VCaP (cell line): Measurements from ENCODE around the gene TNFAIP8.
"Not testable (repeated sequence)": the region's sequence is repeated elsewhere in the genome, so short reads cannot be mapped to it uniquely, and the experiment has no call there.

Experiments used
- H3K27ac ChIP-seq: fragments of 450-650 bp; 2 replicates; pipeline ENCODE4 v1.5.1; 2017
- TF ChIP-seq, protein P1 (sequence below): fragments of 450-650 bp; conservative IDR thresholded peaks from 2 replicates; pipeline ENCODE4 v1.5.1; 2017; ENCODE audit warnings: mild to moderate bottlenecking, moderate library complexity

The TNFAIP8 gene

DNA sequence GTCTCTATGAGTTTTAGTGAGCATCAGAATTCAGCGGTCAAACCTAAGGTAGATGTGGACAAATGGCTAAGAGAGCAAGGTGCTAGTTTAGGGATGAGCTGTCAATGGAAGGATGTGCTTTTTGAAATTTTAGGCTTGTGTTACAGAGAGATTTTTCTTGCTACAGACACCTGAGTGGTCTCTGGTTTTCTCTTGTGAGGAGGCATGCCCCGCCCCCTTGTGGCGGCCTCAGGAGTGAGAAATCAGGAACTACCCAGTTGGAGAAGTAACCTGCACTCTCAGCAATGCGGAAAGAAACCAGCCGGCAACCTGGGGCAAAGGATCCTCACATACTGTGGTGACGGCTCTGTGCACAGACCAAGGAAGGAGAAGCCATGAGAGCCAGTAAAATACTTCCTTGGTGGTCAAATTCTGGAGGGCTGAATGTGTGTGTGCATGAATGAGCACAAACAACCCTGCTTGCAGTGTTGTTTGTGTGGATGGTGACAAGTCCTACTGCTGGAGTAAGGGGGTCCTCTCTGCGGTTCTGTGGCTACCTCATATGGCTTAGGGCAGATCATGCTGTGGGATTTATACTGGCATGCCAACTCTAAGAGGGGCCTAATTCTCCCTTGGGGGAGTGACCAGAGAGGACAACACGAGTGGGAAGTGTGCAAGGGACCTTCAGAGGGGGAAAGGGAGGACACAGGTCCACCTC lies 79.8 kb downstream of the TNFAIP8 start:
- H3K27ac ChIP-seq: no peak overlapping the region
- TF ChIP-seq, protein P1, sequence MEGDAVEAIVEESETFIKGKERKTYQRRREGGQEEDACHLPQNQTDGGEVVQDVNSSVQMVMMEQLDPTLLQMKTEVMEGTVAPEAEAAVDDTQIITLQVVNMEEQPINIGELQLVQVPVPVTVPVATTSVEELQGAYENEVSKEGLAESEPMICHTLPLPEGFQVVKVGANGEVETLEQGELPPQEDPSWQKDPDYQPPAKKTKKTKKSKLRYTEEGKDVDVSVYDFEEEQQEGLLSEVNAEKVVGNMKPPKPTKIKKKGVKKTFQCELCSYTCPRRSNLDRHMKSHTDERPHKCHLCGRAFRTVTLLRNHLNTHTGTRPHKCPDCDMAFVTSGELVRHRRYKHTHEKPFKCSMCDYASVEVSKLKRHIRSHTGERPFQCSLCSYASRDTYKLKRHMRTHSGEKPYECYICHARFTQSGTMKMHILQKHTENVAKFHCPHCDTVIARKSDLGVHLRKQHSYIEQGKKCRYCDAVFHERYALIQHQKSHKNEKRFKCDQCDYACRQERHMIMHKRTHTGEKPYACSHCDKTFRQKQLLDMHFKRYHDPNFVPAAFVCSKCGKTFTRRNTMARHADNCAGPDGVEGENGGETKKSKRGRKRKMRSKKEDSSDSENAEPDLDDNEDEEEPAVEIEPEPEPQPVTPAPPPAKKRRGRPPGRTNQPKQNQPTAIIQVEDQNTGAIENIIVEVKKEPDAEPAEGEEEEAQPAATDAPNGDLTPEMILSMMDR: peak; percentile 29

DNA sequence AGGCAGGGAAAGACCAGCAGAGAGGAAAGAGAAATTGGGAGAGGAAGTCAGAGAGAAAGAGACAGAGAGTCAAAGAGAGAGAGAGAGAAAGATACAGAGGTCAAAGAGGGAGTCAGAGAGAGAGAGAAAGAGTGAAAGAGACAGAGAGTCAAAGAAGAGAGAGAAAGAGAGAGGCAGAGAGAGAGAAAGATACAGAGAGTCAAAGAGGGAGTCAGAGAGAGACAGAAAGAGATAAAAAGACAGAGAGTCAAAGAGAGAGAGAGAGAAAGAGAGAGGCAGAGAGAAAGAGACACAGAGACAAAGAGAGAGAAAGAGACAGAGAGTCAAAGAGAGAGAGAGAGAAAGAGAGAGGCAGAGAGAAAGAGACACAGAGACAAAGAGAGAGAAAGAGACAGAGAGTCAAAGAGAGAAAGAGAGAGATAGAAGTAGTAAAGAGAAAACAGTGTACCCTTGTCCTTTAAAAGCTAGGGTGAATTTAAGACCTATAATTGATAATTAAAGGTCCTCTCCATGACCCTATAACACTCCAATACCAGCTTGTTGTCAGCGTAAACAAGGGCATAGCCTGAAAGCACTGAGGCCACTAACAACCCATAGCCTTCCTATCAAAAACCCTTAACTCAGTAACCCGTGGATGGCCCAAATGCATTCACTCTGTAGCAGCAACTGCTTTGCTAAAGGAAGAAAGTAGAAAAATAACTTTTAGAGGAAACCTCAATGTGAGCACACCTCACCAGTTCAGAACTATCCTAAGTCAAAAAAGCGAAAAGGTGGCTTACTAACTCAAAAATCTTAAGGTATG lies 82.2 kb downstream of the TNFAIP8 start:
- not testable (repeated sequence) for H3K27ac ChIP-seq

DNA sequence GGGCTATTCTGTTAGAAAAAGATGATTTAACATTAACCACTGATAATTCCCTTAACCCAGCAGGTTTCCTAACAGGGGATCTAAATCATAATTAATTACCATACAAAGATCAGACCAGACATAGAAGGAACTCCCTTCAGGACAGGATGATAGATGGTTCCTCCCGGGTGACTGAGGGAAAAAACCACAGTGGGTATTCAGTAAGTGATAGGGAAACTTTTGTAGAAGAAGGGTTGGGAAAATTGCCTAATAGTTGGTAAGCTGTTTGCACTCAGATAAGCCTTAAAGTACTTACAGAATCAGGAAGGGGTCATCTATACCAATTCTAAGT lies 82.7 kb downstream of the TNFAIP8 start:
- not testable (repeated sequence) for H3K27ac ChIP-seq

DNA sequence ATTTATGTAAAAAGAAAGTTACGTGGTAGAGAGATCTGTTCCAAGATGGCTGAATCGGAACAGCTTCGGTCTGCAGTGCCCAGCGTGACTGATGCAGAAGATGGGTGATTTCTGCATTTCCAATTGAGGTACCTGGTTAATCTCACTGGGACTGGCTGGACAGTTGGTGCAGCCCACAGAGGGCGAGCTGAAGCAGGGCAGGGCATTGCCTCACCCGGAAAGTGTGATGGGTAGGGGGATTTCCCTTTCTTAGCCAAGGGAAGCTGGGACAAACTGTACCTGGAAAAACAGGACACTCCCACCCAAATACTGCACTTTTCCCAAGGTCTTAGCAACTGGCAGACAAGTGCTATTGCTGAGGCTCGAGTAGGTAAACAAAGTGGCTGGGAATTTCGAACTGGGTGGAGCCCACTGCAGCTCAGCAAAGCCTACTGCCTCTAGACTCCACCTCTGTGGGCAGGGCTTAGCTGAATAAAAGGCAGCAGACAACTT lies 83.4 kb downstream of the TNFAIP8 start:
- no peak overlapping the region for H3K27ac ChIP-seq
- TF ChIP-seq, protein P1: no peak

DNA sequence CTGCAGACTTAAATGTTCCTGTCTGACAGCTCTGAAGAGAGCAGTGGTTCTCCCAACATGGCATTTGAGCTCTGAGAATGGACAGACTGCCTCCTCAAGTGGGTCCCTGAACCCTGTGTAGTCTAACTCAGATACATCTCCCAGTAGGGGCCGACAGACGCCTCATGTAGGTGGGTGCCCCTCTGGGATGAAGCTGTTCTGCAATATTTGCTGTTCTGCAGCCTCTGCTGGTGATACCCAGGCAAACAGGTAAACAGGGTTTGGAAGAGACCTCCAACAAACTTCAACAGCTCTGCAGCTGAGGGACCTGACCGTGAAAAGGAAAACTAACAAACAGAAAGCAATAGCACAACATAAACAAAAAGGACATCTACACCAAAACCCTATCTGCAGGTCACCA lies 83.8 kb downstream of the TNFAIP8 start:
- not testable (repeated sequence) for H3K27ac ChIP-seq

DNA sequence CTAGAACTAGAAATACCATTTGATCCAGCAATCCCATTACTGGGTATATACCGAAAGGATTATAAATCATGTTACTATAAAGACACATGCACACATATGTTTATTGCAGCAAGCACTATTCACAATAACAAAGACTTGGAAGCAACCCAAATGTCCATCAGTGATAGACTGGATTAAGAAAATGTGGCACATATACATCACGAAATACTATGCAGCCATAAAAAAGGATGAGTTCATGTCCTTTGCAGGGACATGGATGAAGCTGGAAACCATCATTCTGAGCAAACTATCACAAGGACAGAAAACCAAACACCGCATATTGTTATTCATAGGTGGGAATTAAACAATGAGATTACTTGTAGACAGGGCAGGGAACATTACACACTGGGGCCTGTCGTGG lies 88.8 kb downstream of the TNFAIP8 start:
- not testable (repeated sequence) for H3K27ac ChIP-seq

DNA sequence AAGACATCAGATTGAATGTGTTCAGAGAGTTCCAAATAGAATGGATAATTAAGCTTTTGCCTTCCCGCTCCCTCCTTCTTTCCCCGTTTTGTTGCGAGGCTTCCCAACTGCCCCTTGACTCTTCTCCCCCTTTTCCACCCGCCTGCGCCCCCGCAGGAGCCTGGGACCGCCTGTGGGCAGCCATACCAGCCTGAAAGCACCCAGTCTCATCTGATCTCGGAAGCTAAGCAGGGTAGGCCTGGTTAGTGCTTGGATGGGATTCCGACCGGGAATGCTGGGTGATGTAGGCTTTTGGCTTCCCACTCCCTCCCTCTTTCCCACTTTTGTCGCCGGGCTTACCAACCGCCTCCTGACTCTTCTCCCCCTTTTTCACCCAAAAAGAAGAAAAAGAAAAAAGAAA lies 89.7 kb downstream of the TNFAIP8 start:
- no peak overlapping the region for H3K27ac ChIP-seq
- TF ChIP-seq, protein P1: no peak
